Measurements from ENCODE around the gene PDE8A.

Gene PDE8A

GRCh38 chr15:85041230-85041629 is 59.6 kb downstream of the PDE8A start:
- DNase-seq, result no peak

GRCh38 chr15:85044251-85044853 is 62.7 kb downstream of the PDE8A start:
- peak; percentile 52 for DNase-seq

- DNase-seq, result no peak
Observed at GRCh38 chr15:85044894-85045293, 63.2 kb downstream of the PDE8A start.

- no peak for DNase-seq
Observed at GRCh38 chr15:85045615-85046014, 64.0 kb downstream of the PDE8A start.

- peak; percentile 77 for DNase-seq
Observed at GRCh38 chr15:85047271-85047948, 65.8 kb downstream of the PDE8A start.

GRCh38 chr15:85048430-85048829 is 66.8 kb downstream of the PDE8A start:
- DNase-seq, result no peak

GRCh38 chr15:85049805-85050204 is 68.1 kb downstream of the PDE8A start:
- no peak for DNase-seq

GRCh38 chr15:85059734-85060133 is 78.1 kb downstream of the PDE8A start:
- no peak for DNase-seq

- DNase-seq, result no peak
Observed at GRCh38 chr15:85062560-85062959, 80.9 kb downstream of the PDE8A start.

- DNase-seq, result no peak
Observed at GRCh38 chr15:85063088-85063487, 81.4 kb downstream of the PDE8A start.

GRCh38 chr15:85063522-85064079 is 81.9 kb downstream of the PDE8A start:
- DNase-seq, result no peak

- DNase-seq, result no peak
Observed at GRCh38 chr15:85064710-85065109, 83.1 kb downstream of the PDE8A start.

GRCh38 chr15:85071061-85071460 is 89.4 kb downstream of the PDE8A start:
- no peak for DNase-seq

GRCh38 chr15:85071504-85071903 is 89.8 kb downstream of the PDE8A start:
- DNase-seq, result no peak

GRCh38 chr15:85072917-85073316 is 91.3 kb downstream of the PDE8A start:
- DNase-seq, result no peak

GRCh38 chr15:85073556-85074194 is 92.0 kb downstream of the PDE8A start:
- no peak for DNase-seq

- no peak for DNase-seq
Observed at GRCh38 chr15:85086855-85087254, 105.2 kb downstream of the PDE8A start.

- DNase-seq, result no peak
Observed at GRCh38 chr15:85088300-85088699, 106.6 kb downstream of the PDE8A start.

GRCh38 chr15:85089929-85090597 is 108.4 kb downstream of the PDE8A start:
- no peak for DNase-seq

- no peak for DNase-seq
Observed at GRCh38 chr15:85091990-85092389, 110.3 kb downstream of the PDE8A start.

GRCh38 chr15:85094685-85095084 is 113.0 kb downstream of the PDE8A start:
- DNase-seq, result no peak

- DNase-seq, result no peak
Observed at GRCh38 chr15:85095566-85095965, 113.9 kb downstream of the PDE8A start.

- DNase-seq, result no peak
Observed at GRCh38 chr15:85097250-85097649, 115.6 kb downstream of the PDE8A start.

GRCh38 chr15:85097725-85098124 is 116.1 kb downstream of the PDE8A start:
- no peak for DNase-seq

All from NCI-H69 (cell line).